HepG2 (cell line): ENCODE results near the gene RHBDD2.

ENCODE experiments used
- ELF3 ChIP-seq: IDR thresholded peaks from 2 replicates; pipeline ENCODE4 v1.6.1; 2016; ENCODE audit warnings: missing genetic modification reagents, missing compliant biosample characterization
- NR2F1 ChIP-seq, 2 experiments: fragments of 450-650 bp in 1 of 2; formaldehyde crosslinking in 1 of 2; IDR thresholded peaks; 2 replicates each; pipeline versions ENCODE4 v1.5.0 to v1.6.1; 2016 to 2020; ENCODE audit warnings: mild to moderate bottlenecking in 1 of 2, missing compliant biosample characterization in 1 of 2, missing genetic modification reagents in 1 of 2, moderate library complexity in 1 of 2
- RFX5 ChIP-seq: IDR thresholded peaks from 2 replicates; pipeline ENCODE4 v1.6.1; 2011; ENCODE audit warnings: low read depth, low read length, improper control_type of control experiment
- ZBTB38 ChIP-seq: sonication (generic); formaldehyde crosslinking; IDR thresholded peaks from 2 replicates; pipeline ENCODE4 v1.5.1; 2020; ENCODE audit warnings: mild to moderate bottlenecking, missing genetic modification reagents
- ZKSCAN1 ChIP-seq: fragments of 150-350 bp; IDR thresholded peaks from 2 replicates; pipeline ENCODE4 v1.6.1; 2014; ENCODE audit warnings: low read length
- ZNF720 ChIP-seq: sonication (generic); formaldehyde crosslinking; IDR thresholded peaks from 2 replicates; pipeline ENCODE4 v1.4.0; 2020; ENCODE audit warnings: missing genetic modification reagents
- ZNF777 ChIP-seq: sonication (generic); formaldehyde crosslinking; IDR thresholded peaks from 2 replicates; pipeline ENCODE4 v1.4.0; 2020; ENCODE audit warnings: missing genetic modification reagents
- ZSCAN12 ChIP-seq: sonication (generic); formaldehyde crosslinking; IDR thresholded peaks from 2 replicates; pipeline ENCODE4 v1.9.0; 2021; ENCODE audit warnings: mild to moderate bottlenecking, missing genetic modification reagents
- ZSCAN20 ChIP-seq: sonication (generic); formaldehyde crosslinking; IDR thresholded peaks from 2 replicates; pipeline ENCODE4 v1.4.0; 2020; ENCODE audit warnings: missing genetic modification reagents, mild to moderate bottlenecking, borderline replicate concordance
- ZSCAN31 ChIP-seq: sonication (generic); formaldehyde crosslinking; IDR thresholded peaks from 2 replicates; pipeline ENCODE4 v1.5.0; 2020; ENCODE audit warnings: low read depth, mild to moderate bottlenecking, missing genetic modification reagents
- TF ChIP-seq, protein P1 (sequence below): sonication (generic); formaldehyde crosslinking; IDR thresholded peaks from 2 replicates; pipeline ENCODE4 v1.5.0; 2020; ENCODE audit warnings: mild to moderate bottlenecking, missing genetic modification reagents, moderate library complexity
- TF ChIP-seq, protein P2 (sequence below): sonication (generic); formaldehyde crosslinking; IDR thresholded peaks from 2 replicates; pipeline ENCODE4 v1.4.0; 2020; ENCODE audit warnings: missing genetic modification reagents
- TF ChIP-seq, protein P3 (sequence below), 2 experiments: IDR thresholded peaks; 2 replicates each; pipeline ENCODE4 v1.6.1; 2011 to 2012; ENCODE audit warnings: low read length in 2 of 2, borderline replicate concordance in 1 of 2, low read depth in 1 of 2, mild to moderate bottlenecking in 1 of 2, moderate library complexity in 1 of 2
- TF ChIP-seq, protein P4 (sequence below): sonication (generic); formaldehyde crosslinking; IDR thresholded peaks from 2 replicates; pipeline ENCODE4 v1.4.0; 2020; ENCODE audit warnings: missing genetic modification reagents, mild to moderate bottlenecking, borderline replicate concordance

DNA sequence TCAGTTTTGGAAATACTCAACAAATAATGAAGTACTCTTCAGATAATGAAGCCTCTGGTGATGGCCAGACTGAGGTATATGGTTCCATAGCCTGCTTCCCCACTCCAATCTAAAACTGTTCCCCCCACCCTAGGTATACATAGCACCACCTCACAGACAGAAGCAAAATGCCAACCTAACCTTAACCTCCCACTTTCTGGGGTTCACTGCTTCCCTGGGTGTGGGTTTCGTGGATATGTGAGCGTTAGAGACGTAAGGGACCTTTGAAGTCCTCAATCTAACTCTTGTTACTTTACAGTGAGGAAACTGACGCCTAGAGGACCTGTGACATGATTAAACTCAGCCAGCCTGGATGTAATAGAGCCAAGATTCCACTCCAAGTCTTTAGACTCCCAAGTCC is 1.4 kb downstream of the RHBDD2 start:
- TF ChIP-seq, protein P1, sequence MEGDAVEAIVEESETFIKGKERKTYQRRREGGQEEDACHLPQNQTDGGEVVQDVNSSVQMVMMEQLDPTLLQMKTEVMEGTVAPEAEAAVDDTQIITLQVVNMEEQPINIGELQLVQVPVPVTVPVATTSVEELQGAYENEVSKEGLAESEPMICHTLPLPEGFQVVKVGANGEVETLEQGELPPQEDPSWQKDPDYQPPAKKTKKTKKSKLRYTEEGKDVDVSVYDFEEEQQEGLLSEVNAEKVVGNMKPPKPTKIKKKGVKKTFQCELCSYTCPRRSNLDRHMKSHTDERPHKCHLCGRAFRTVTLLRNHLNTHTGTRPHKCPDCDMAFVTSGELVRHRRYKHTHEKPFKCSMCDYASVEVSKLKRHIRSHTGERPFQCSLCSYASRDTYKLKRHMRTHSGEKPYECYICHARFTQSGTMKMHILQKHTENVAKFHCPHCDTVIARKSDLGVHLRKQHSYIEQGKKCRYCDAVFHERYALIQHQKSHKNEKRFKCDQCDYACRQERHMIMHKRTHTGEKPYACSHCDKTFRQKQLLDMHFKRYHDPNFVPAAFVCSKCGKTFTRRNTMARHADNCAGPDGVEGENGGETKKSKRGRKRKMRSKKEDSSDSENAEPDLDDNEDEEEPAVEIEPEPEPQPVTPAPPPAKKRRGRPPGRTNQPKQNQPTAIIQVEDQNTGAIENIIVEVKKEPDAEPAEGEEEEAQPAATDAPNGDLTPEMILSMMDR (CRISPR knock-in tag), result no peak
- no peak for TF ChIP-seq ZSCAN20 (CRISPR knock-in tag)
- TF ChIP-seq NR2F1 (CRISPR knock-in tag; IDR thresholded peaks at IDR 0.05), result no peak
- no peak for TF ChIP-seq ZNF720 (CRISPR knock-in tag)
- no peak for TF ChIP-seq ZSCAN31
- TF ChIP-seq, protein P2, sequence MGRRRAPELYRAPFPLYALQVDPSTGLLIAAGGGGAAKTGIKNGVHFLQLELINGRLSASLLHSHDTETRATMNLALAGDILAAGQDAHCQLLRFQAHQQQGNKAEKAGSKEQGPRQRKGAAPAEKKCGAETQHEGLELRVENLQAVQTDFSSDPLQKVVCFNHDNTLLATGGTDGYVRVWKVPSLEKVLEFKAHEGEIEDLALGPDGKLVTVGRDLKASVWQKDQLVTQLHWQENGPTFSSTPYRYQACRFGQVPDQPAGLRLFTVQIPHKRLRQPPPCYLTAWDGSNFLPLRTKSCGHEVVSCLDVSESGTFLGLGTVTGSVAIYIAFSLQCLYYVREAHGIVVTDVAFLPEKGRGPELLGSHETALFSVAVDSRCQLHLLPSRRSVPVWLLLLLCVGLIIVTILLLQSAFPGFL, result no peak
- TF ChIP-seq RFX5, result no peak
- TF ChIP-seq ZBTB38 (CRISPR knock-in tag), result no peak
- no peak for TF ChIP-seq ZSCAN12 (CRISPR knock-in tag)
- no peak for TF ChIP-seq ZKSCAN1
- TF ChIP-seq, protein P3, sequence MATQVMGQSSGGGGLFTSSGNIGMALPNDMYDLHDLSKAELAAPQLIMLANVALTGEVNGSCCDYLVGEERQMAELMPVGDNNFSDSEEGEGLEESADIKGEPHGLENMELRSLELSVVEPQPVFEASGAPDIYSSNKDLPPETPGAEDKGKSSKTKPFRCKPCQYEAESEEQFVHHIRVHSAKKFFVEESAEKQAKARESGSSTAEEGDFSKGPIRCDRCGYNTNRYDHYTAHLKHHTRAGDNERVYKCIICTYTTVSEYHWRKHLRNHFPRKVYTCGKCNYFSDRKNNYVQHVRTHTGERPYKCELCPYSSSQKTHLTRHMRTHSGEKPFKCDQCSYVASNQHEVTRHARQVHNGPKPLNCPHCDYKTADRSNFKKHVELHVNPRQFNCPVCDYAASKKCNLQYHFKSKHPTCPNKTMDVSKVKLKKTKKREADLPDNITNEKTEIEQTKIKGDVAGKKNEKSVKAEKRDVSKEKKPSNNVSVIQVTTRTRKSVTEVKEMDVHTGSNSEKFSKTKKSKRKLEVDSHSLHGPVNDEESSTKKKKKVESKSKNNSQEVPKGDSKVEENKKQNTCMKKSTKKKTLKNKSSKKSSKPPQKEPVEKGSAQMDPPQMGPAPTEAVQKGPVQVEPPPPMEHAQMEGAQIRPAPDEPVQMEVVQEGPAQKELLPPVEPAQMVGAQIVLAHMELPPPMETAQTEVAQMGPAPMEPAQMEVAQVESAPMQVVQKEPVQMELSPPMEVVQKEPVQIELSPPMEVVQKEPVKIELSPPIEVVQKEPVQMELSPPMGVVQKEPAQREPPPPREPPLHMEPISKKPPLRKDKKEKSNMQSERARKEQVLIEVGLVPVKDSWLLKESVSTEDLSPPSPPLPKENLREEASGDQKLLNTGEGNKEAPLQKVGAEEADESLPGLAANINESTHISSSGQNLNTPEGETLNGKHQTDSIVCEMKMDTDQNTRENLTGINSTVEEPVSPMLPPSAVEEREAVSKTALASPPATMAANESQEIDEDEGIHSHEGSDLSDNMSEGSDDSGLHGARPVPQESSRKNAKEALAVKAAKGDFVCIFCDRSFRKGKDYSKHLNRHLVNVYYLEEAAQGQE (IDR thresholded peaks at IDR 0.05; ENCODE audit: borderline replicate concordance in 1 of 2, low read depth in 1 of 2, low read length in 2 of 2), result no peak
- TF ChIP-seq, protein P4, sequence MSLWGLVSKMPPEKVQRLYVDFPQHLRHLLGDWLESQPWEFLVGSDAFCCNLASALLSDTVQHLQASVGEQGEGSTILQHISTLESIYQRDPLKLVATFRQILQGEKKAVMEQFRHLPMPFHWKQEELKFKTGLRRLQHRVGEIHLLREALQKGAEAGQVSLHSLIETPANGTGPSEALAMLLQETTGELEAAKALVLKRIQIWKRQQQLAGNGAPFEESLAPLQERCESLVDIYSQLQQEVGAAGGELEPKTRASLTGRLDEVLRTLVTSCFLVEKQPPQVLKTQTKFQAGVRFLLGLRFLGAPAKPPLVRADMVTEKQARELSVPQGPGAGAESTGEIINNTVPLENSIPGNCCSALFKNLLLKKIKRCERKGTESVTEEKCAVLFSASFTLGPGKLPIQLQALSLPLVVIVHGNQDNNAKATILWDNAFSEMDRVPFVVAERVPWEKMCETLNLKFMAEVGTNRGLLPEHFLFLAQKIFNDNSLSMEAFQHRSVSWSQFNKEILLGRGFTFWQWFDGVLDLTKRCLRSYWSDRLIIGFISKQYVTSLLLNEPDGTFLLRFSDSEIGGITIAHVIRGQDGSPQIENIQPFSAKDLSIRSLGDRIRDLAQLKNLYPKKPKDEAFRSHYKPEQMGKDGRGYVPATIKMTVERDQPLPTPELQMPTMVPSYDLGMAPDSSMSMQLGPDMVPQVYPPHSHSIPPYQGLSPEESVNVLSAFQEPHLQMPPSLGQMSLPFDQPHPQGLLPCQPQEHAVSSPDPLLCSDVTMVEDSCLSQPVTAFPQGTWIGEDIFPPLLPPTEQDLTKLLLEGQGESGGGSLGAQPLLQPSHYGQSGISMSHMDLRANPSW (CRISPR knock-in tag), result no peak
- no peak for TF ChIP-seq ELF3 (CRISPR knock-in tag)
- TF ChIP-seq ZNF777 (CRISPR knock-in tag), result no peak
